Stimulated activated CD8-positive, alpha-beta memory T cell treated with anti-CD3 and anti-CD28 coated beads, Interleukin-4, amount 100 ng/mL, for 24 hours (primary cell): Measurements from ENCODE around the gene EMC6.

ENCODE experiments used
- DNase-seq: peaks from one replicate; pipeline ENCODE4 v3.0.0-alpha.2; 2020; ENCODE audit warnings: low read depth

Gene EMC6

DNA sequence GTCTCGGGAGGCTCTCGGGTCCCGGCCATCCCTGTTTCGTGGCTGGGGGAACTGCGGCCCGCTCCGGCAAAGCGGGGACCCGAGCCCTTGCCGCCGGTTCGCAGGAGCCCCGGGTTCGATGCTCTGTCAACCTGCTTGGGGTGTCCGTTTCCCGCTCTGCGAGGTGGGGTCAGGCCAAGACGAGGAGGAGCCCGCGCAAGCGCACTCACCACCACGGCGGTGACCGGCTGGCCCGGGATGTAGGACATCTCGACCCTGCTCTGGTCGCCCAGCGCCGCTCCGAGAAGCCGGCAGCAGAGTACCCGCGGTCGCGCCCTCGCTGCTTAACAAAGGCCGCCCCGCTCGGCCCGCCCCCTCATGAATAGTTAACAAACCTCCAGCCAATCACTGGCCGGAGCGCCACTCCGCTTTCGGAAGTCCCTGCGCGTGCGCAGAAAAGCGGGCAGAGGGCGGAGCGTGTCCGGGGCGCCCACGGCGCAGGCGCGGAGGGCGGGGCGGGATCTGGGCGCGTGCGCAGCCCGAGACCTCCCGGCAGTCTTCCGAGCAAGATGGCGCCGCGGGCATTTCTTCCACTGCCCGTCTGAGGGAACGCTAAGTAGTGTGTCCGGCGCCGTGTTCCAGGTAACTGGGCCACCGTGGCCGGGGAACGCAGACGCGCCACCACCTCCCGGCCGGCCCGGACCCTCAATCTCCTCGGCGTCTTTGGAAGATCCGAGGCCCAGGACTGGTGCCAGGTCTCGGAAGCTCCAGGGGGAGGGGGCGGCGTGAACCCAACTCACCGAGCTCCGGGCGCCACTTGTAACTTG is at the start of gene EMC6, which contains the start of gene TAX1BP3:
Gene EMC6 (plus strand): TSS at position 534 of the 806 bp plus-strand sequence. CDS start 335 bp downstream, outside the sequence.
Gene TAX1BP3 (minus strand): TSS at position 300 of the 806 bp plus-strand sequence. CDS start 52 bp downstream, at position 248.
- peak; percentile 98 for DNase-seq

DNA sequence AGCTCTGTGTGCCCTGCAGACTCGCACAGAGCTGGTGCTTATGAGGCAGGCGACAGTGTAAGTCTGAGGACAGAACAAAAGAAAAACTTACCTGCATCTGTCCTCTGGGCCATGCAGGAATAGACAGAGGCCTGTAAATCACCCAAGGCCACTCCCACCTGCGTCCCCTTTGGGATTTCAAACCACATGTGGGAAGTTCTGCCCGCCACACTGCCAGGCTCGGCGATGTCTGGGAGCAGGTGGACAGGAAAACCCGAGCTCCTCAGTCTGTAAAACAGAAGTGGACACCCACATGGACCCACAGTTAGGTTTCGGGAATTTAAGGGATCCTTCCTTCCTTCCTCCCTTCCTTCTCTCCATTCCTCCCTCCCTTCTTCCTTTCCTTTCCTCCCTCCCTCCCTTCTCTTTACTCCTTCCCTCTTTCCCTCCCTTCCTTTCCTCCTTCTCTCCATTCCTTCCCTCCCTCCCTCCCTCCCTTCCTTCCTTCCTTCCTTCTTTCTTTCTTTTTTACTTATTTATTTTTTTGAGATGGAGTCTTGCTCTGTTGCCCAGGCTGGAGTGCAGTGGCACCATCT is 47.4 kb upstream of the EMC6 start:
- DNase-seq = no peak

DNA sequence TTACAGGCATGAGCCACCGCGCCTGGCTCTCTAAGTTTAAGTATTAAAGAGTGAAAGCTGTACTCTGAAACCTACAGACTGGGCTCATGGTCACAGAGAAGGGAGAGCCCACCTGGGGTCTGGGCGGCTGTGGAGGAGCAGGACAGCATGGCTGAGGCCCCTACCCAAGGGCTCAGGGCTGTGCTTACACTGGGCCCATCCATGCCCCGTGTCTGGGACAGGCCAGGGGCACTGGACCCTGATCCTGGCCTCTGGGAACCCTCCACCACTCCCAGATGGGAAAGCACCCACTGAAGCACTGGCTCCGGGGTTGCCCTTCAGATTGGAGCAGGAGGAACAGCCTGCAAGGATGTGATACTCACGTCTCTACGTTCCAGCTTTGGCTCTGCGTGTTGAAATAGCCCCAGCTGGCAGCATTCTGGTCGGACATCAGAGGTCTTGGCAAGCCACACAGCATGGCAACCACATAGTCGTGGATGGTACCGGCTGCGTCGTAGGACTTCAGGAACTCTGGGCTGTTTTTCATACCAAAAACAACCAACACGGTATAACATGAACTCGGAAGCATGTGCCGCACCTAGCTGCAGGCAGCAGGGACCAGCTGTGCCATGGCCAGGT is 45.5 kb upstream of the EMC6 start:
- DNase-seq = no peak

DNA sequence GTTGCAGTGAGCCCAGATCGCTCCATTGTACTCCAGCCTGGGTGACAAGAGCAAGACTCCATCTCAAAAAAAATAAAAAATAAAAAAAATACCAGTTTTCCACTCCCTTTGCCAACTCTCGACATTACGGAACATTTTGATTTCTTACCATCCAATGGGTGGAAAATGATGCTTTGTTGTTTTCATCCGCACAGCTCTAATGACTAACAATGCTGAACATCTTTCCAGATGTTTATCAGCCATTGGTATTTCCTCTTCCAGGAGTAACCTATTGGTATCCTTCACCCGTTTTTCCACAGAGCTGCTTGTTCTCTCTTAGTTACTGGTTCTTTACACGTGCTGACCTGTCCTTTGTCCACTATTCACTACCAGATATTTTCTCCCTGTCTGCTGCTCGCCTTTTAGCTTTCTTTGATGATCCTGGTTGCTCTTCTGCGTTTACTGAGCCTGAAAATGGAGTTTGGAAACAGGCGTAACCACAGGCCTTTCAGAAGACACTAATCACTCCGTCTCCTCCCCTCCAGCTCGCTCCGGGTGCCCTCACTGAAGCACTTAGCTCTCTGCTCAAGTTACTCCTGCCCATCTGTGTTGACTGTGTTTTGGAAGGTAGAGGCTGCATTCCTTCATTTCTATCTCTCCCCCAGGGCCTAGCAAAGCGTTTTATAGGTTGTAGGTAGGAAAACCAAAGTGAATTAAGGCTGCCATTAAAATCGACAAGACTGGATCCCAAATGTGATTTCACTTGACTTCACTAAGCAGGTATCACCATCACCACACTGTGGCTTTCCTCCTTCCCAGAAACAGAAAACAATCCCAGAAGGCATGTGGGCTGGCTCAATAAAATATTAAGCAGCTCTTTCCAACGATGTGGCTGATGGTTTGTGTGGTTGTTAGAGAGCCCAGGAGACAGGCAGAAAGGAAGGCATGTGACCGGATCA is 41.5 kb upstream of the EMC6 start:
- no peak for DNase-seq

DNA sequence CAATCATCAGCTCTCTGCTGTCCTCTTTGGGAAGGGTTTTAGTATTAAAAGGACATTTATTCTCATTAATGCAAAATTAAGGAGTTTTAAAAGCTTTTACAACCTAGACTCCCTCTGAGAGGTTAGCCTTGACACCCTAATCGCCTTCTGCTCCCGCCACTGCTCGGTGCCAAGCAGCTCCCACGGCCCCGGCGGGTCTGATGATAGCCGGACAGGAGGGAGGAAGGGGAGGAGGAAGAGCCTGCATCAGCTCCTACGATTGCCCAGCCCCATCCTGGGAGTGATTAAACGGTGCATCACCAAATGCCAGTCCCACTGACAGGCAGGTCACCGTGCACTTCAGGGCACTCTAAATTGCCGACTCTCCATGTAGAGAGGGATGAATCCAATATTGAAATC is 40.8 kb upstream of the EMC6 start:
- no peak for DNase-seq

DNA sequence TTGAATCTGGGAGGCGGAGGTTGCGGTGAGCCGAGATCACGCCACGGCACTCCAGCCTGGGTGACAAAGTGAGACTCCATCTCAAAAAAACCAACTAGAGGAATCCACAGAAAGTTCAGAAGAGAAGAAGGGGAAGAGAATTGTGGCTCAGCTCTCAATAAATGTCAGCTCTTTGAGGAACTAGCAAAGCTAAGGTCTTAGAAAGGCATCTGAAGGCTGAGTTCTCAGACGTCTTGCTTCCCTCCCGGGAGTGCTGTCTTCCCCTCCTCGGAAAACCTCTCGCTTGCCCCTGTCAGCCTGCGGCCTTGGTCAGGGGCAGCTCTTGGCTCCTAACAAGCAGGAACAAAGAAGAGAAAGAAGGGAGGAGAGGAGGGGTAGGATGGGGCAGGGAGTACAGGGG is 37.8 kb upstream of the EMC6 start:
- no peak for DNase-seq

DNA sequence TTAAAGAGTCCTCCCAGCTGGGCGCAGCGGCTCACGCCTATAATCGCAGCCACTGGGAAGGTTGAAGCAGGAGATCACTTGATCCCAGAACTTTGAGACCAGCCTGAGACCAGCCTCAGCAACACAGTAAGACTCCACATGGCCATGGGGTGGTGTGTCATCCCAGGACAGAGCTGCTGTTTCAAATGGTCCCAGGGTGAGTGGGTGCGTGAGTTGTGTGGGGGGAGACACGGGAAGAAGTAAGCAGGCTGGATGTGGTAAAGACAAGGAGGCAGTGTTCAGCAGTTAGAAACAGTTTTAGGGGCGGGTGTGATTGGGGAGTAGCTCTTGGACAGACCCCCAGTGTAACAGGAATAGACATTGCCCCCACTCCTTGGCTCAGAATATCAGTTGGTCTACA is 36.3 kb upstream of the EMC6 start:
- DNase-seq = no peak

DNA sequence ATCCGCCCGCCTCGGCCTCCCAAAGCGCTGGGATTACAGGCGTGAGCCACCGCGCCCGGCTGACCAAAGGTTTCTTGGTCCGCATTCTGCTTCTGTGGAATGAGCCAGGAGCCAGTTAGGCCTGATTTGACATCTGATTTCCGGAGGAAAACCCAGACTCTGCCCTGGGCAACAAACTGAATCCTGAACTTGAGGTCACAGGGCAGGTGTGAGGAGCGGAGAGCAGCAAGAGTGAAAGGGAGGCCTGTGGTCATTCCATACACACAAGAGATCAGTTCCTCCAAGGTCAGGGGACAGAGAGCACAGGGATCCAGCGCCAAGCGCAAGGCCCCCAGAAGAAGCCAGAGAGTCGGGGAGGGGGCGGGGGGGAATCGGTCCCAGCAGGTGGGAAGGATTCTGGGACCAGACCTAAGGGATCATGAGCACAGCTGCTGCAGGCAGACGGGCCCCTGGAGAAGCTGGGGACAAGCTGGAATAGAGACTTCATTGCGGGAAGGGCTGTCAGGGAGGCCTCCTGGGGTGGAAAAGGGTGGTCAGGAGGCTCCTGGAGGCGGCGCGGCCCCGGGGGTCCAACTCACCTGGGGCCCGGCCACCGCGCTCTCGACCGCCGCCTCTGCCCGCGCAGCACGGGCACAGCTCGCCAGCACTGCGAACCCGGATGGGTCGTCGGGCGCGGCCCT is 33.0 kb upstream of the EMC6 start:
- no peak for DNase-seq

DNA sequence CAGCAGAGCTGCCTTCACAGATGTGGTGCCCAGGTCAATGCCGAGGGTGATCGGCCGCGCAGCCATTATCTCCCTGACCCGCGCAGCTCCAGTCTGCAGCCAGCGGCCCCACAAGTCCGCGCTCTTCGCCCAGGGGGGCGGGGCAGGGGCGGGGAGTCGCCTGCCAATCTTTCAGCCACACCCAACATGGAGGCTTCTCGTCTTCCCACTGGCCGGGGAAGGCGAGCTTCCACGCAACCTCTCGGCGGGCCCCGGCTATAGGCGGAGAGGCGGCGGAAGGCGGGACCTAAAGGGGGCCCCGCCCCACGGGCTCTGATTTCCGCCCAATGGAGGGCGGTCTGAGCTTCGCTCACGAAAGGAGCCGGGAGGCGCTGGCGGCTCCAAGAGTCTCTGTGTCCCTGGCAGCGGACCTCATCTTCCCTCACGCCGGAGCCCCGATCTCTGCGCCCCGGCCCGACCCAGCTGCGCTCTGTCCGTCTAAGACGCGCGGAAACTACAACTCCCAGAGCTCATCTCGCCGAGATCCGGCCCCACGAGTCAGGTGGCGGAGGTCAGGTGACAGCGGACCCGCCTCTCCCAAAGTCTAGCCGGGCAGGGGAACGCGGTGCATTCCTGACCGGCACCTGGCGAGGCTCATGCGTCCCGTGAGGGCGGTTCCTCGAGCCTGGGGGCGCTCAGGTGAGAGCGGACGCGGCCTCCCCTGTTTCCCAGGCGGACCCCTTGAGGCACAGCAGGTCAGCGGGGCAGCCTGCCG is 32.3 kb upstream of the EMC6 start, which contains the start of the genes CTNS and SHPK:
Gene CTNS (plus strand): TSS at position 607 of the 754 bp plus-strand sequence. CDS start 3,447 bp downstream, outside the sequence.
Gene SHPK (minus strand): TSS at position 97 of the 754 bp plus-strand sequence. CDS start 31 bp downstream, at position 66.
- peak; percentile 92 for DNase-seq

DNA sequence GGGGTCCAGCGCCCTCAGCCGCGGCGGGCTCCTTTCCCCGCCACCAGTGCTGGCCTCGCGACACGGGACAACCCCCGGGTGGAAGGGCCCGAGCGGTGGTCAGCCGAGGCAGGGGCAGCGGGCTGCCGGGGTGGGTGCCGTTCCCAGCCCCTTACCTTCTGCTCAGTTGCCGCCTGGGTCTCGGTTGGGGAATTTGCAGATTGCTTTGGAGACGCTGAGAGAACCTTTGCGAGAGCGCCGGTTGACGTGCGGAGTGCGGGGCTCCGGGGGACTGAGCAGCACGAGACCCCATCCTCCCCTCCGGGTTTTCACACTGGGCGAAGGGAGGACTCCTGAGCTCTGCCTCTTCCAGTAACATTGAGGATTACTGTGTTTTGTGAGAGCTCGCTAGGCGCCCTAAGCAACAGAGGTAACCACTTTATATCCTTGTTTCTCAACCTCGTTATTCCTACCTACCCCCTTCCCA is 31.7 kb upstream of the EMC6 start:
- no peak for DNase-seq

DNA sequence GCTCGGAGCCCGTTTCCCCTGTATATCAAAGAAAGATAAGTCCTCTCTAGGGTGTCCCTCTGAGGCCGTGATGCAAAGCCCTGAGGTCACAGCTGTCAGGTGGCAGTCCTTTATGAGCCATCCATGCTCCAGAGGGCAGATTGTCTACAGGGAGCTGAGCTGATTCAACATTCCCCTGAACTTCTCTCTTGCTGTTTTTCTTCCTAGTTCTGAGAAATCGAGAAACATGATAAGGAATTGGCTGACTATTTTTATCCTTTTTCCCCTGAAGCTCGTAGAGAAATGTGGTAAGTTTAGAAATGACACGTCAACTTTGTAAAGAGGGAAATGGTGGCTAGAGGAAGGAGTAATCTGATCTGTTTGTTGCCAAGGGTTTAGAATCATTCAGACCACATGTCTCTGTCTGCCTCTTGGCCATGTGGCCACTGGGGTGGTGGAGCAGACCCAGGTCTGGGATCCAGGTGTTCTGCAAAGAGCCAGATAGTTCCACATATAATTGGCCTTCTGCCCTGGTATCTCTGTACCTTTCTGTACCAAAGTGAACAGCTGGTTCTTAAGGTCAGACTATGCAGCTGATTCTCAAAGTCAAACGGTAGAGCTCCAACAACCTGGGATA is 28.5 kb upstream of the EMC6 start:
- no peak for DNase-seq

DNA sequence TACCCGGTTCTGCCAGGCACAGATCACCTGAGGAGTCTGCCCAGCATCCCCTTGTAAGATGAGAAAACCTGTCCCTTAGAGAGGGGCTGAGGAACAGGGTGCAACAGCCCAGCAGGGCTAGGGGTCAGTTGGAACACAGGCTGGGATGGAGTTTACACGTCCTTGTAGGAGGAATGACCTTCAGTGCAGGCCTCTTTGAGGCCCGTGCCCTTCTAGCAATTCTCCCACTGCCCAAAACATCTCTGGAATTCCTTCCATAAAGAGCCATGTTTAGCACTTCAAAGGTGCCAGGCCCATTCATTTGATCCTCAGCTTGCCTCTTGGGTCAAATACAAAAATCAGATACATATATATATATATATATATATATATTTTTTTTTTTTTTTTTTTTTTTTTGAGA is 27.6 kb upstream of the EMC6 start:
- no peak for DNase-seq

DNA sequence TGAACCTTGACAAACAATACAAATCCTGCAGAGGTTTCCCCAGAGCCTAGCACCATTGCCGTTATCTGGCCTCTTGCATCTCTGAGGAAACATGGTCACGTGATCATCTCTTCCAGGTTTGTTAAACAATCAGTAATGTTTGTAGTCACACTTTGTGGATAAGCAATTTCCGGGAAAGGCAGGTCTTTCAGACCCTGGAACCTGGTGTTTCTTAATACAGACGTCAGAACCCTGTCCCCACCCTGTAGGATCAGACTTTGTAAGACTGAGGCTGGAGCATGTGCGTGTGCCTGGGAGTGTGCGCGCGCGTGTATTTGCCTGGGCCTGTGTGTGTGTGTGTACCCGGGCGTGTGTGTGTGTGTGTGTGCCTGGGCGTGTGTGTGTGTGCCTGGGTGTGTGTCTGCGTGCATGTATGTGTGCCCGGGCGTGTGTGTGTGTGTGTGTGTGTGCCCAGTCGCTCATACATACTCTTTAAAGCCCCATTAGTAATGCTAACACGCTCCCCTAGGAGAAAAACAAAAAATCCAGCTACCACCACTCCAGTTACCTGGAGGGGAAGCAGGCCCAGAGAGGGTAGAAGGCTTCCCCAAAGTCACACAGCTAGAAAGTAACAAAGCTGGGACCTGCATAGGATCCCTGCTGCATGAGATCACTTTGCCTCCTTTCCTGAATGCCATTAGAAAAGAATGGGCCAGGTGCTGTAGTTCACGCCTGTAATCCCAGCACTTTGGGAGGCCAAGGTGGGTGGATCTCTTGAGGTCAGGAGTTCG is 26.7 kb upstream of the EMC6 start:
- DNase-seq = no peak

DNA sequence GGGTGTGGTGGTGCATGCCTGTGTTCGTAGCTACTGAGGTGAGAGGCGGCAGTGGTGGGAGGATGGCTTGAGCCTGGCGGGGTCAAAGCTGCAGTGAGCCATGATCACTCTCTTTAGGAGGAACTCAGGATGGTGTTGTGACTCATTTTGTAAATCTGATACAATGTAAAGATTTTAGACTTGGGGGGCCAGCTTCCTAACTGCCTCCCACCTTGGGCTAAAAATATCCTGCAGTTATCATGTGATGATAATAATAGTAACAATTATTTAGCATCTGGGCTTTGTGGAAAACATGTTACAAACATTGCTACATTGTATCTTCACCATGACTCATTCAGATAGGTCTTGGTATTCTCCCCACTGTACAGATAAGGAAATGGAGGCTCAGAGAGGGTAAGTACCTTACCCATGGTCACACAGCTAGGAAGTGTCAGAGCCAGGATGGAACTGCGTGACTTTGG is 24.7 kb upstream of the EMC6 start:
- no peak for DNase-seq

DNA sequence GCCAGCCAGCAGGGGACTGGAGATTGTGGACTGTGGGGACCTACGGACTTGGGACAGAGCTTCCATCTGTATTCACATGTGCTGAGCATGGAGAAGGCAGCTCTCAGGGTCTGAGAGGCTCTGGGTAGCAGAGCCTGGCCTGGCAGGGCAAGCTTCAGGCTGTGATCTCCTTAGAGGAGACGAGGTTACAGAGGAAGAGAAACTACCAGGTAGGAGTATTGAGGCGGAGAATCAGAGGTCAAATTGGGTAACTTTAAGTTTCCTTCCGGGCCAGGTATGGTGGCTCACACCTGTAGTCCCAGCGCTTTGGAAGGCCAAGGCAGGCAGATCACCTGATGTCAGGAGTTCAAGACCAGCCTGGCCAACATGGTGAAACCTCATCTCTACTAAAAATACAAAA is 23.3 kb upstream of the EMC6 start:
- DNase-seq = no peak

DNA sequence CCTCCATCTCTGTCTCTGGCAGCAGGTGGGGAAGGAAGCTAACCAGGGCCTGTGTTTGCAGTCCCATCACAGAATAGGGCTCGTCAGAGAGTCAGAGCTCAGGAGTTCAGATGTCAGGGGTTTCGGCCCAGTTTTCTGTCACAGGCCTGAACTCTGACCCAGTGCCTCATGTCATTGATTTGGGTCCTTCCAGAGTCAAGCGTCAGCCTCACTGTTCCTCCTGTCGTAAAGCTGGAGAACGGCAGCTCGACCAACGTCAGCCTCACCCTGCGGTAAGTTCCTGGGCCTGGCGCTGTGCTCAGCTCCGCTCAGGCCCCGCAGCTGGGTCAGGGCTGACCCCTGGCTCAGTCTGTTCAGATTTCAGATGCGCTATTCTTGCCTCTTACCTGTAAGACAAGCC is 21.4 kb upstream of the EMC6 start:
- DNase-seq = no peak

DNA sequence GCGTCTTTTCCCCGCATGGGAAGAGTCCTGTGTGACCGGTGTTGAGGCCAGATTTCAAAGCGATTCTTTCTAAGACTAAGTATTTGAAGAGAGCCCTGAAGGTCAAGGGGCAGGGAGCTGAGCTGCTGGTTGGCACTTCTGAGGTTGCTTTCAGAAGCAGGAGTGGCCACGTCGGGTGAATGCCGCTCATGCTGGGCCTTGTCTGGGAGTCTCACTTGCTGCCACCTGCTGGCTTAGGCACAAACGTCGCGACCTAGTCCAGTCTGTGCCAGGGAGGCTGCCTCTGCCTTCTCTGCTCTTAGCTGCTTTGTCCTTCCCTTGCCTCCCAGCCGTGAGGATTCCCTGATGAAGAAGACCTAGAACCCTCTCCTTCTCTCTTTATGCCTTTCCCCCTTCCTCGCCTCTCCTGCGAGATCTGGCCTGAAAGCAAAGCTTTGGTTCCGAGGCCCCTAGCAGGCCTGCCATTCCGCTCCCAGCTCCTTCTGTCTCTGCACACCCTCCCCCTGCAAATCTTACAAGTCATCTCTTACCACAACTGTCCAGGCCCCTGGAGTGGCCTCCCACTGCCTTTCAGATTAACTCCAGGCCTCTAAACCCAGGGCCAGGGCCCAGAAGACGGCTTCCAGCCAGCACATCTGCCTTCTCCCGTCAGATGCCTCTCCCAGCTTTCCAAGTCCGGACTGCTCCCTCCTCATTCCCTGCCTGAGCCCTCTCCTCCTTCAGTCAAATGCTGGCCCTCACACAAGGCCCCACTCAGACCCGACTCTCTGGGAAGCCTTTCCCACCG is 20.6 kb upstream of the EMC6 start:
- DNase-seq = no peak

DNA sequence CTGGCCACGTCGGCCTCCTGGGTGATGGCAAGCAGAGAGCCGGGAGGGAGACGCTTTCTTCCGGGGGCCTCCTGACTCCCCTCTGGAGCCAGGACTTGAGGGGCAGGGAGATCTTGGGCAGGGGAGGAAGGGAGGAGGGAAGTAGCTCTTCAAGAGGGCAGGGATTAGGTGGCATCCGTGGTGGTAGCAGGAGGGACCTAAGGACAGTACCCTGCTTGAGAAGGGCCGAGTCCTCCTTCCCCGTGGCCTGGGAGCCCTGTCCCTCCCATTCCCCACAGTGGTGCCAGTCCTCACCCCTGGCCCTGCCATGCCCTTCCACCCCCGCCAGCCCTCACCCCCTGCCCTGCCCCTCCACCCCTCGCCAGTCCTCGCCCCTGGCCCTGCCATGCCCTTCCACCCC is 12.8 kb upstream of the EMC6 start:
- no peak for DNase-seq
